ENCODE measurements around the gene ORC2. TPM values are rescaled to one million over a fixed set of nuclear protein-coding genes. Genes with fewer than 3 reads are reported as not detected.

ORC2 gene
- total RNA-seq, 1 donor from 2014 or later: 20.4 TPM

DNA sequence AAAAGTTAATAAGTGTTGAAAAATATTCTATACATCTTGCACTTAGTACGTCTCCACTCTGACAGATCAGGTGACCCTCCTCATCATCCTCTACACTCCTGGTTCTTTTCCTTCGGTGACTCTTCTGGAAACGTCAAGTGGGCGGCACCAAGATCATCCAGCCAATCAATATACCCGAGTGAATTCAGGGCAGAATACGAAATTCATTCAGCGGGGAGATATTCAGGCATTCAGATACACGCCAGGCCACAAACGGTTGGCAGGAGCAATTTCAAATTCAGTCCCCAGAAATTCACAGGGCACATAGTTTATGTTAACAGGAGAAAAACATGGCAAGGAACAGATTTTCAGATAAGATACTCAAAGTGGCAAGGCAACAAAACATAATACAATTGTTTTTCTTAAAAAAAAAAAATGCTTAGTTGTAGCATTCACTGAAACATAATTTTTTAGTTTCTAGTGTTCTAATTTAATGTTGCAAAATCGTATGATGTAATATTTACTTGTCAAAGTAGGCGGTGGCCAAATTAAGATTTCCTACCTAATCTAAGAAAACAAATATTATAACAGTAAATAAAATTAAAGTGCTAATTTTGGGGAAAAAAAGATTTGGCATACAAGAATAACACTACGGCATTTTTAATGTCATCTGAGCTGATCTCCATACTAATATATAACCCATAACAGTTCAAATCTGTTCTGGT, 103.2 kb downstream of the ORC2 start:
- DNase-seq: no peak

Small RNA genes within 50 kb of the gene (small RNA-seq; reads per million reads assigned to genes)
- not detected for gene RF00019 (ENCODE audit: low replicate concordance)
- not detected for gene RNU6-312P (ENCODE audit: low replicate concordance)
- gene RNU6-762P (ENCODE audit: low replicate concordance): not detected

Other genes with a start within 250 kb of the ORC2 start
- 225 TPM for gene BZW1, start 151.8 kb downstream of the ORC2 start, total RNA-seq
- gene CLK1, start 99.0 kb downstream of the ORC2 start, total RNA-seq: 215 TPM
- gene PPIL3, start 74.6 kb downstream of the ORC2 start, total RNA-seq: 52.4 TPM
- gene NIF3L1, start 74.3 kb downstream of the ORC2 start, total RNA-seq: 18.9 TPM
- gene HYCC2, start 108.0 kb upstream of the ORC2 start, total RNA-seq: 21.6 TPM
- 46.4 TPM for gene NDUFB3, start 108.3 kb upstream of the ORC2 start, total RNA-seq
- 115 TPM for gene CFLAR, start 152.5 kb upstream of the ORC2 start, total RNA-seq
- 11.7 TPM for gene CASP10, start 219.5 kb upstream of the ORC2 start, total RNA-seq